Right lobe of liver (tissue), 4 donors: ENCODE results near the gene CREB3.

ENCODE experiments used
- POLR2A ChIP-seq: fragments of 450-650 bp; IDR thresholded peaks from one replicate; pipeline ENCODE4 v1.6.1; 2017; ENCODE audit warnings: antibody characterized with exemption, mild to moderate bottlenecking
- TF ChIP-seq, protein P1 (sequence below), 4 donors: fragments of 200-600 bp in 3 of 4; fragments of 450-650 bp in 1 of 4; IDR thresholded peaks; one replicate each; pipeline versions ENCODE4 v1.5.1 to v1.8.0; 2016 to 2022; ENCODE audit warnings: antibody characterized with exemption in 4 of 4, mild to moderate bottlenecking in 2 of 4
- donor health status: DM: no; HTN: no; CAD: no.
- donor health status: DM: no; HTN: no; CAD: no.
- donor health status: DM: no; HTN: yes; CAD: no.

DNA sequence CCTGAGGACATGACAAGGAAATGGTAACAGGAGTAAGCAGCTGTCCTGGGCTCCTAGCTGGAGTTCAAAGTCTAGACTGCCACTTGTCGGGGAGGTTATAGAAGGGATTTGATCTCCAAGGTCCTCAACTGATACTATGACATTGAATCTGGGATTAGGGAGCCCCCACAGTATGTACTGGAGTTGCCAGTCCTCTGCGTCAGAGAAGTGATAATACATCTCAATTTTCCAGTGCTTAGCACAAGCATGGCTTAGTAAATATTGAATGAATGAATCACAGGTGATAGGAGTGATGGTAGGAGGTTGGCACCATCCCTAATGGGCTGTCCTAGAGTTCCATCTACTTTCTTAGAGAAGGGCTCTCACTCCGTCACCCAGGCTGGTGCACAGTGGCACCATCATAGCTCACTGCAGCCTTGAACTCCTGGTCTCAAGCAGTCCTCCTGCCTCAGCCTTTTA lies 36.5 kb upstream of the CREB3 start:
- no peak for TF ChIP-seq POLR2A
- TF ChIP-seq, protein P1, sequence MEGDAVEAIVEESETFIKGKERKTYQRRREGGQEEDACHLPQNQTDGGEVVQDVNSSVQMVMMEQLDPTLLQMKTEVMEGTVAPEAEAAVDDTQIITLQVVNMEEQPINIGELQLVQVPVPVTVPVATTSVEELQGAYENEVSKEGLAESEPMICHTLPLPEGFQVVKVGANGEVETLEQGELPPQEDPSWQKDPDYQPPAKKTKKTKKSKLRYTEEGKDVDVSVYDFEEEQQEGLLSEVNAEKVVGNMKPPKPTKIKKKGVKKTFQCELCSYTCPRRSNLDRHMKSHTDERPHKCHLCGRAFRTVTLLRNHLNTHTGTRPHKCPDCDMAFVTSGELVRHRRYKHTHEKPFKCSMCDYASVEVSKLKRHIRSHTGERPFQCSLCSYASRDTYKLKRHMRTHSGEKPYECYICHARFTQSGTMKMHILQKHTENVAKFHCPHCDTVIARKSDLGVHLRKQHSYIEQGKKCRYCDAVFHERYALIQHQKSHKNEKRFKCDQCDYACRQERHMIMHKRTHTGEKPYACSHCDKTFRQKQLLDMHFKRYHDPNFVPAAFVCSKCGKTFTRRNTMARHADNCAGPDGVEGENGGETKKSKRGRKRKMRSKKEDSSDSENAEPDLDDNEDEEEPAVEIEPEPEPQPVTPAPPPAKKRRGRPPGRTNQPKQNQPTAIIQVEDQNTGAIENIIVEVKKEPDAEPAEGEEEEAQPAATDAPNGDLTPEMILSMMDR (IDR thresholded peaks at IDR 0.05), result no peak
